OCI-LY3 (cell line): ENCODE measurements around the gene NOC4L.

Source experiments
- H2AFZ ChIP-seq: fragments of 200-600, 300-600 bp; shearing (Covaris generic); 2 replicates; pipeline ENCODE4 v1.6.0; 2014; ENCODE audit warnings: antibody characterized with exemption, low read depth, low read length
- H3K27ac ChIP-seq: fragments of 200-600, 300-600 bp; sonication (generic); 2 replicates; pipeline ENCODE4 v1.5.1; 2014; ENCODE audit warnings: mild to moderate bottlenecking, low read length, moderate library complexity, mixed read lengths
- H3K27me3 ChIP-seq: fragments of 200-600, 300-600 bp; sonication (generic); 2 replicates; pipeline ENCODE4 v1.6.1; 2014; ENCODE audit warnings: low read depth, low read length, mixed read lengths
- H3K36me3 ChIP-seq: fragments of 200-600, 300-600 bp; sonication (generic); replicated peaks from 2 replicates; pipeline ENCODE3; 2014; ENCODE audit warnings: low read depth, low read length, mixed read lengths
- H3K4me1 ChIP-seq: fragments of 300-600, 200-600 bp; sonication (generic); 2 replicates; pipeline ENCODE4 v1.6.1; 2014; ENCODE audit warnings: low read length, mixed read lengths
- H3K4me2 ChIP-seq: fragments of 200-600, 300-600 bp; sonication (generic); 2 replicates; pipeline ENCODE4 v1.6.1; 2014; ENCODE audit warnings: low read length, mixed read lengths
- H3K4me3 ChIP-seq: fragments of 300-600, 200-600 bp; sonication (generic); 2 replicates; pipeline ENCODE4 v1.5.1; 2014; ENCODE audit warnings: antibody characterized with exemption, mild to moderate bottlenecking, low read length, moderate library complexity
- H3K79me2 ChIP-seq: fragments of 300-600, 200-600 bp; shearing (Covaris generic); 2 replicates; pipeline ENCODE4 v1.6.1; 2014; ENCODE audit warnings: mild to moderate bottlenecking, low read length, mixed read lengths
- H3K9ac ChIP-seq: fragments of 300-600, 200-600 bp; shearing (Covaris generic); 2 replicates; pipeline ENCODE4 v1.6.0; 2014; ENCODE audit warnings: mild to moderate bottlenecking, low read length, moderate library complexity
- H3K9me3 ChIP-seq: fragments of 200-600, 300-600 bp; shearing (Covaris generic); 2 replicates; pipeline ENCODE4 v1.6.1; 2014; ENCODE audit warnings: low read length, mixed read lengths; ENCODE audit not compliant: insufficient read depth
- H4K20me1 ChIP-seq: fragments of 200-600, 300-600 bp; sonication (generic); 2 replicates; pipeline ENCODE4 v1.6.1; 2016; ENCODE audit warnings: low read length, mixed read lengths; ENCODE audit not compliant: insufficient read depth
- CTCF ChIP-seq: fragments of 200-600, 300-600 bp; sonication (generic); IDR thresholded peaks from 2 replicates; pipeline ENCODE4 v1.5.1; 2014; ENCODE audit warnings: antibody characterized with exemption, low read length, low read depth
- EZH2phosphoT487 ChIP-seq: fragments of 200-600 bp; shearing (Covaris generic); IDR thresholded peaks from 2 replicates; pipeline ENCODE4 v1.6.1; 2018; ENCODE audit warnings: antibody characterized with exemption, mixed run types, low read depth

The NOC4L gene

DNA sequence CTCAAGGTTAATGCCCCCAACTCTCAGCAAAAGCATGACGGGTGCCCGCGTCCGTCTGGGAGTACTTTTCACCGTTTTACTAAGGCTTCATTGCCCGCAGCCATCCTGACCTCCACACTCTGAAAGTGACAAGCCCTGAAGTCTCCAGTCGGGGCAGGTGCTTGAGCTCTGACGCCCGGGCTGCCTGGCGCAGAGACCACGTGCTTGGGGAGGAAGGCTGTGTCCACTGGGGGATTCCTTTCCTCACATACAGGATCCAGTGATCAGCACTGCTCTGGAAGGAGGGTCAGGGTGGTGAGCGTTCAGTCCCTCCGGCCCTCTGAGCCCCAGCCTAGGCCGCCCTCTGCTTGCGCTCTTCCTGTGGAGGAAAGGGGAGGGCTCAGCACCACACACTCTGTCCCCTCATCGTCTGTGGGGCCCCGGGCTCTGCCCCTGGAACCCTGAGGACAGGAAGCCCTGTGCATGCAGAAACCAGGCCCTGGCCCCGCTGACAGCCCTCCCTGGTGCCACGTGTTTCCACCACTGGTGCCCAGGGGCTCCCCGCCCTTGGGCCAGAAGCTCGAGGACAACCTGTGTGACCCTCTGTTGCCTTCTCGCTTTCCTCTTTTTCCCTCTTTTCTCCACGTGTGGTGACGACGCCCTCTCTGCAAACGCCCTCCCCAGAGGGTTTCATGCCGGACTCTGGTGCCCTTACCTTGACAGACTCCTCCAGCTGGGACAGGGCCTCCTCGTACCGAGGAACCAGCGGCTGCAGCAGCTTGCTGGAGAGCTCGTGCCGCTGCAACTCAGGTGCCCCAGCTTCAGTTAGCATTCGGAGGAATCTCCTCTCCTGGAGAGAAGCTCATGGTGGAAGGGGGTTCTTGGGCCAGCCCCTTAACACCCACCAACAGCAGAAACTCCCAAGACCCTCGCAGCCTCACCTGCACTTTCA, 5.1 kb upstream of the NOC4L start:
- H4K20me1 ChIP-seq = no peaks in the 10 kb centered on the region
- H3K4me2 ChIP-seq = no peak overlapping the region
- no peak overlapping the region for H2AFZ ChIP-seq
- no peak overlapping the region for H3K27ac ChIP-seq
- no peak overlapping the region for H3K4me3 ChIP-seq
- H3K36me3 ChIP-seq = peaks cover 35% of the 10 kb centered on the region
- no peak overlapping the region for H3K9ac ChIP-seq
- H3K4me1 ChIP-seq = peaks cover 8% of the 10 kb centered on the region
- peaks cover 27% of the 10 kb centered on the region for H3K79me2 ChIP-seq
- H3K27me3 ChIP-seq = no peaks in the 10 kb centered on the region
- H3K9me3 ChIP-seq = no peaks in the 10 kb centered on the region
- TF ChIP-seq EZH2phosphoT487 (no peak), CTCF (no peak)

DNA sequence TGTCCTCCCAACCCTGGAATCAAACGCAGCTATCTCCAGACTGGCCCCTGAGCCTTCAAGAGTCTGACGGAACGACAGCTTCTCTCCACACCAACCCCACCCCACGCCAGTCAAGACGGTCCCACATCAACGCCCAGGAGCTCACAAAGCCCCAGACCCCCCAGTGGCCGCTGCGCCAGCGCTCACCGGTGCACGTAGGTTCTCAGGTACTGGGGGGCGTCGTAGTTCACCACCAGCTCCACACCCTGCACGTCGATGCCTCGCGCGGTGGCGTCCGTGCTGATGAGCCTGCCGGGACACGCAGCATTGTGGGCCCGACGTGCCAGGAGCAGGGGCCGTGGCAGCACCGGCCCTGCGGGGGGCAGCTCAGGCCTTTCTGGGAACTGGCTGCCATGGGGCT, 4.3 kb upstream of the NOC4L start:
- Histone ChIP-seq H3K9ac (no peak overlapping the region), H3K27ac (no peak overlapping the region), H3K4me1 (peaks cover 8% of the 10 kb centered on the region), H3K4me3 (no peak overlapping the region), H3K9me3 (no peaks in the 10 kb centered on the region), H3K27me3 (no peaks in the 10 kb centered on the region), H3K36me3 (peaks cover 35% of the 10 kb centered on the region), H4K20me1 (no peaks in the 10 kb centered on the region), H3K4me2 (no peak overlapping the region), H2AFZ (no peak overlapping the region), H3K79me2 (peaks cover 34% of the 10 kb centered on the region)
- TF ChIP-seq EZH2phosphoT487 = no peak
- TF ChIP-seq CTCF = no peak

DNA sequence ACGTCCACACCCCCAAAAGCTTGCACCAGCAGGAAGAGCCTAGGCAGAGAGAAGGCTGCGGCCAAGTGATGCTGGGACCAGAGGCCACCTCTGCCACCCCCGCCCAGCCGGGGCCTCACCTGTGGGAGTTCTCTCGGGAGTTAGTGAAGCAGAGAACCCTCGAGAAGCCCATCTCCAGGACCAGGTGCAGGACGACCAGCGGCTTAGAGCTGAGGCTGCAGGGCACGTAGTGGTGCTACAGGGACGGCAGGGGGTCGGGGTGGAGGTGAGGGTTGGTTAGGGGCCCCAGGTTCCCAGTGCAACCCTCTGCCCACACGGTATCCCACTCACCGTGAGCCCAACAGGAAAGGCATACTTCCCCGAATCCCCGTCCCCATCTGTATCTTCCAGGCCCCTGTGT, 3.8 kb upstream of the NOC4L start:
- Histone ChIP-seq H4K20me1 (no peaks in the 10 kb centered on the region), H3K9ac (no peak overlapping the region), H3K27me3 (no peaks in the 10 kb centered on the region), H3K4me3 (no peak overlapping the region), H3K36me3 (peaks cover 35% of the 10 kb centered on the region), H3K4me2 (no peak overlapping the region), H3K27ac (no peak overlapping the region), H3K9me3 (no peaks in the 10 kb centered on the region), H3K4me1 (peaks cover 13% of the 10 kb centered on the region), H3K79me2 (peaks cover 40% of the 10 kb centered on the region), H2AFZ (no peak overlapping the region)
- no peak for TF ChIP-seq EZH2phosphoT487
- no peak for TF ChIP-seq CTCF

GRCh38 chr12:132140918-132141841, 3.1 kb upstream of the NOC4L start:
- no peaks in the 10 kb centered on the region for H3K9me3 ChIP-seq
- H3K4me3 ChIP-seq = no peak overlapping the region
- no peaks in the 10 kb centered on the region for H4K20me1 ChIP-seq
- no peak overlapping the region for H2AFZ ChIP-seq
- H3K79me2 ChIP-seq = peaks cover 47% of the 10 kb centered on the region
- no peak for TF ChIP-seq CTCF
- TF ChIP-seq EZH2phosphoT487 = no peak
- H3K4me2 ChIP-seq = no peak overlapping the region
- H3K27me3 ChIP-seq = no peaks in the 10 kb centered on the region
- no peak overlapping the region for H3K27ac ChIP-seq
- H3K4me1 ChIP-seq = peaks cover 16% of the 10 kb centered on the region
- peaks cover 37% of the 10 kb centered on the region for H3K36me3 ChIP-seq
- H3K9ac ChIP-seq = no peak overlapping the region
